Esophagus squamous epithelium (tissue), 5 donors: Measurements from ENCODE around the gene SLC30A3. TPM values are rescaled to one million over a fixed set of nuclear protein-coding genes. Genes with fewer than 3 reads are reported as not detected.

Experiments
- DNase-seq: peaks from one replicate; lab custom pipeline; 2025; lab: John Stamatoyannopoulos, UW
- H3K27ac ChIP-seq, 4 donors: fragments of 200-600 bp; sonication (generic); one replicate each; pipeline ENCODE4 v1.5.1; 2016 to 2019; ENCODE audit warnings: mild to moderate bottlenecking in 1 of 4
- H3K27me3 ChIP-seq, 4 donors: fragments of 200-600 bp; sonication (generic); 1 replicate in 3 of 4; 2 replicates in 1 of 4; pipeline versions ENCODE4 v1.5.1 to v1.6.0; 2017 to 2021; ENCODE audit warnings: antibody characterized with exemption in 1 of 4
- H3K36me3 ChIP-seq, 3 donors: fragments of 200-600 bp; sonication (generic); one replicate each; pipeline ENCODE4 v1.5.1; 2016 to 2019
- H3K4me1 ChIP-seq, 3 donors: fragments of 200-600 bp; sonication (generic); one replicate each; pipeline ENCODE4 v1.5.1; 2017 to 2019
- H3K4me3 ChIP-seq, 4 donors: fragments of 200-600 bp; sonication (generic); 1 replicate in 3 of 4; 2 replicates in 1 of 4; pipeline ENCODE4 v1.5.1; 2016 to 2019; ENCODE audit warnings: mild to moderate bottlenecking in 2 of 4, moderate library complexity in 1 of 4
- H3K9me3 ChIP-seq, 3 donors: fragments of 200-600 bp; sonication (generic); one replicate each; pipeline ENCODE4 v1.5.1; 2016 to 2019
- POLR2A ChIP-seq, 4 donors: fragments of 450-650 bp; IDR thresholded peaks; one replicate each; pipeline ENCODE4 v1.6.1; 2017; ENCODE audit warnings: antibody characterized with exemption in 4 of 4, mild to moderate bottlenecking in 4 of 4, moderate library complexity in 3 of 4
- WGBS, 2 donors: methylation state at CpG; one replicate each; pipeline ENCODE4 v1.1.5; 2018; 5-methylcytosine and 5-hydroxymethylcytosine counted together
- intact Hi-C: fragments of 100-400 bp; cut with DNase I; formaldehyde crosslinking; loops from one replicate; pipeline ENCODE4 v1.15.0; 2022
- total RNA-seq, 4 donors: library from RNA; depleted of rRNA; stranded (reverse); fragments of >200 nt; gene quantifications; one replicate each; pipeline ENCODE4 v1.1.0, GENCODE V29; 2016
- TF ChIP-seq, protein P1 (sequence below), 6 experiments: fragments of 450-650 bp in 4 of 6; fragments of 200-600 bp in 2 of 6; sonication (generic) in 2 of 6; IDR thresholded peaks; one replicate each; pipeline ENCODE4 v1.5.1; 2016 to 2019; ENCODE audit warnings: antibody characterized with exemption in 6 of 6, mild to moderate bottlenecking in 4 of 6, moderate library complexity in 4 of 6
- donor health status: DM: yes; HTN: yes; CAD: no.

The SLC30A3 gene
- total RNA-seq, 4 donors from 2014 or later: 0.18 to 0.19 TPM; not detected in 2

DNA sequence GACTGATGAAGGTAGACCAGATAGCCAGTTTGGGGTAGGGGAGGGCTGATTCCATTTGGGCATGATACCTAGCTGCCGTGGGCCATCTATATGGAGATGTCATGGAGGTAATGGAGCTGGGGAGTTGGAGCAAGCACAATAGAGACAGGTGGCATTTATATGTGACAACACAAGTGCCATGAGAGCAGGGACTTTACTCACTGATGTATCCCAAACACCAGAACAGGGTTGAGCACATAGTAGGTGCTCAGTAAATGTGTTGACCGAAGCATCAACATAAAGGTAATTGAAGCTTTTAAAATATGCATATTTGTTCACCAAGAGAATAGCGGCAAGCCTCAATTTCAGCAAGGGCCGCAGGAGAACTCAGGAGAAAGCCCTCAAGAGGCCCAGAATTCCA lies 15.0 kb downstream of the SLC30A3 start:
- no peaks in the 10 kb centered on the region for H3K9me3 ChIP-seq
- no peak for TF ChIP-seq POLR2A (IDR thresholded peaks at IDR 0.05)
- TF ChIP-seq, protein P1, sequence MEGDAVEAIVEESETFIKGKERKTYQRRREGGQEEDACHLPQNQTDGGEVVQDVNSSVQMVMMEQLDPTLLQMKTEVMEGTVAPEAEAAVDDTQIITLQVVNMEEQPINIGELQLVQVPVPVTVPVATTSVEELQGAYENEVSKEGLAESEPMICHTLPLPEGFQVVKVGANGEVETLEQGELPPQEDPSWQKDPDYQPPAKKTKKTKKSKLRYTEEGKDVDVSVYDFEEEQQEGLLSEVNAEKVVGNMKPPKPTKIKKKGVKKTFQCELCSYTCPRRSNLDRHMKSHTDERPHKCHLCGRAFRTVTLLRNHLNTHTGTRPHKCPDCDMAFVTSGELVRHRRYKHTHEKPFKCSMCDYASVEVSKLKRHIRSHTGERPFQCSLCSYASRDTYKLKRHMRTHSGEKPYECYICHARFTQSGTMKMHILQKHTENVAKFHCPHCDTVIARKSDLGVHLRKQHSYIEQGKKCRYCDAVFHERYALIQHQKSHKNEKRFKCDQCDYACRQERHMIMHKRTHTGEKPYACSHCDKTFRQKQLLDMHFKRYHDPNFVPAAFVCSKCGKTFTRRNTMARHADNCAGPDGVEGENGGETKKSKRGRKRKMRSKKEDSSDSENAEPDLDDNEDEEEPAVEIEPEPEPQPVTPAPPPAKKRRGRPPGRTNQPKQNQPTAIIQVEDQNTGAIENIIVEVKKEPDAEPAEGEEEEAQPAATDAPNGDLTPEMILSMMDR (IDR thresholded peaks at IDR 0.05): no peak
- H3K36me3 ChIP-seq: peaks cover 1 to 23% (median 14%) of the 10 kb centered on the region in 3 donors
- H3K27ac ChIP-seq: no peak overlapping the region
- DNase-seq: no peak
- H3K4me1 ChIP-seq: peaks cover 0 to 9% (median 0%) of the 10 kb centered on the region in 3 donors
- intact Hi-C loops: no loop called here
- H3K27me3 ChIP-seq: peaks cover 0 to 45% (median 2%) of the 10 kb centered on the region in 4 donors
- 85 to 87% methylated on average over 4 of the region's 4 CpGs for WGBS, 2 donors
- no peak overlapping the region for H3K4me3 ChIP-seq

DNA sequence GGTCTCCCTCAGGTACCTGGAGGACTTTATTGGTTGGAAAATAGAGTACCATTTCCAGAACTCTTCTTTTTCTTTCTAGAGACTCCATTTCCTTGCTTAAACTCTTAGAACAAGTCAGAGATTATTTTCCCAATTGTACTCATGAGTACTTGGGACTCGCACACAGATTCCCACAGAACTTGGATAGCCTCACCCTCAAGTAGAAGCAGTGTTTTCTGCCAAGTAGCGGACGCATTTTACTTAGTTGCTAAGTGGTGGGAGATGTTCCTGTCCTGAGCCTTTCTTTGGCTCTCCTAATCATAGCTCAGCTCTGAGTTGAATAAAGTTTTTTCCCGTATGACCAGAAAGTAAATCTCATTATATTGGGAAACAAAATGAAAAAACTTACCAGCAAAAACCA lies 17.2 kb downstream of the SLC30A3 start:
- Histone ChIP-seq H3K27me3 (peaks cover 0 to 24% (median 2%) of the 10 kb centered on the region in 4 donors), H3K36me3 (peaks cover 19 to 46% (median 36%) of the 10 kb centered on the region in 3 donors), H3K27ac (no peak overlapping the region), H3K9me3 (no peaks in the 10 kb centered on the region), H3K4me1 (peaks cover 0 to 9% (median 0%) of the 10 kb centered on the region in 3 donors), H3K4me3 (no peak overlapping the region)
- TF ChIP-seq, protein P1 (IDR thresholded peaks at IDR 0.05): no peak
- TF ChIP-seq POLR2A (IDR thresholded peaks at IDR 0.05): no peak
- DNase-seq: no peak
- intact Hi-C loops: no loop called here
- WGBS, 2 donors: 76 to 83% methylated on average over 4 of the region's 4 CpGs

DNA sequence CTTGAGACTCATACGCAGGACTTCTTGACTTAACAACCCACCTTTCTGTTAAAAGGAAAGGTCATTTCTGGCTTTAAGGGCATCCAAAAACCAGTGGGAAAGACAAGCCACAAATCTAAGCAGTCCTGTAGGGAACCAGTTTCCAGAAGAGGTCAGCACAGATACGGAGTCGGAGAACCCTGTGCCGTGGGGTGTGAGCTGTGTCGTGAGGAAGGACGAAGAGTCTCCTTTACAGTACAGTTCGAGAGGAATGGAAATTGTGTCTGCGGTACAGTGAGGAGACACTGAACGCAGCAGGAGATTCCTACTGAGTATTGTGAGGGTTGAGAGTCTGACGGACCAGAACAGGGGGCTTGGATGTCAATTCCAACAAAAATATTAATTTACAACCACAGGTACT lies 17.7 kb downstream of the SLC30A3 start:
- no peaks in the 10 kb centered on the region for H3K9me3 ChIP-seq
- TF ChIP-seq POLR2A (IDR thresholded peaks at IDR 0.05): no peak
- TF ChIP-seq, protein P1 (IDR thresholded peaks at IDR 0.05): no peak
- no peak overlapping the region for H3K27ac ChIP-seq
- H3K4me1 ChIP-seq: peaks cover 0 to 4% (median 0%) of the 10 kb centered on the region in 3 donors
- H3K36me3 ChIP-seq: peaks cover 24 to 51% (median 41%) of the 10 kb centered on the region in 3 donors
- DNase-seq: no peak
- 73 to 79% methylated on average over 10 of the region's 10 CpGs for WGBS, 2 donors
- intact Hi-C loops: no loop called here
- H3K4me3 ChIP-seq: no peak overlapping the region
- H3K27me3 ChIP-seq: peaks cover 0 to 19% (median 1%) of the 10 kb centered on the region in 4 donors

DNA sequence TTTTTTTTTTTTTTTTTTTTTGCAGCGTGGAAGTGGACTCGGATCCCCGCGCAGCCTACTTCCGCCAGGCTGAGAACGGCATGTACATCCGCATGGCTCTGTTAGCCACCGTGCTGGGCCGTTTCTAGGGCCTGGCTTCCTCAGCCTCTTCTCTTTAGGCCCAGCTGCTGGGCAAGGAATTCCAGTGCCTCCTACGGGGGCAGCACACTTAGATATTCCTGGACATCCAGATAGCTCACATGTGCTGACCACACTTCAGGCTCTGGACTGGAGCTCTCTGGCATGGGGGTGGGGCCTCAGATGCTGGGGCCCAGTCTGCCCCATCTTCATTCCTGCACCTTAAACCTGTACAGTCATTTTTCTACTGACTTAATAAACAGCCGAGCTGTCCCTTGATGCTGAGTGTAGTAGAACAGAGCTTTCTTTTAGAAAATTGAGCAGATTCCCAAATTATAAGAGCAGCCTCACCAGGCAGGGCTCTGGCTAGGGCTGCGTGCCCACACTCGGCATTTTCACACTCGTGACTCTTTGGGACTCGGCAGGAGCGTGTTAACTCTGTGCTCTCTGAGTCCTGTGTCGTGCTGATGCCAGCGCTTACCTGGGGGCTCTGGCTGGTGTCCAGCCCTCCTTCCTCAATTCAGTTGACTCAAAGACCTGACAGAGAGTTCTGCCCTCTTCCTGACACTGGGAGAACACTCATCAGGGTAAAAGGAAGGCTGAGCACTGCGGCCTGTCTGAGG lies 19.3 kb downstream of the SLC30A3 start:
- Histone ChIP-seq H3K9me3 (no peaks in the 10 kb centered on the region), H3K36me3 (peaks cover 34 to 67% (median 55%) of the 10 kb centered on the region in 3 donors), H3K4me3 (no peak overlapping the region), H3K27ac (no peak overlapping the region), H3K27me3 (peaks cover 0 to 5% (median 0%) of the 10 kb centered on the region in 4 donors), H3K4me1 (no peaks in the 10 kb centered on the region)
- no peak for DNase-seq
- no peak for TF ChIP-seq POLR2A (IDR thresholded peaks at IDR 0.05)
- TF ChIP-seq, protein P1 (IDR thresholded peaks at IDR 0.05): no peak
- WGBS, 2 donors: 90 to 92% methylated on average over 17 to 19 of the region's 19 CpGs
- intact Hi-C loops: no loop called here

DNA sequence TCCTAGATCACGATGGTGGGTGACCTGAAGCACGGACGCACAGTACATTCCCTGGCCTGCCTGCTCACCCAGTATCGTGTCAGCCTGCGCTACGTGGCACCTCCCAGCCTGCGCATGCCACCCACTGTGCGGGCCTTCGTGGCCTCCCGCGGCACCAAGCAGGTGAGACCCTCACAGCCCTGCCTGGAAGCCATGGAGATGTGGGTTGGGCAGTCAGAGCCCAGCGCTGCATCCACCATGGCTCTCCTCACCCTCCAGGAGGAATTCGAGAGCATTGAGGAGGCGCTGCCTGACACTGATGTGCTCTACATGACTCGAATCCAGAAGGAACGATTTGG lies 20.3 kb downstream of the SLC30A3 start:
- H3K27me3 ChIP-seq: no peaks in the 10 kb centered on the region
- H3K9me3 ChIP-seq: no peaks in the 10 kb centered on the region
- no peak for DNase-seq
- TF ChIP-seq, protein P1 (IDR thresholded peaks at IDR 0.05): no peak
- no peak for TF ChIP-seq POLR2A (IDR thresholded peaks at IDR 0.05)
- peaks cover 43 to 76% (median 65%) of the 10 kb centered on the region in 3 donors for H3K36me3 ChIP-seq
- intact Hi-C loops: no loop called here
- H3K4me1 ChIP-seq: no peaks in the 10 kb centered on the region
- no peak overlapping the region for H3K4me3 ChIP-seq
- H3K27ac ChIP-seq: no peak overlapping the region
- 89 to 96% methylated on average over 3 to 7 of the region's 16 CpGs for WGBS, 2 donors
